Breast epithelium (tissue), 4 donors: Measurements from ENCODE around the gene VANGL1. TPM values are rescaled to one million over a fixed set of nuclear protein-coding genes. Genes with fewer than 3 reads are reported as not detected.

Experiments
- DNase-seq, 2 donors: peaks; one replicate each; pipeline ENCODE4 v3.0.0-alpha.2; 2019; ENCODE audit warnings: low spot score in 2 of 2
- H3K27ac ChIP-seq, 2 donors: fragments of 200-600 bp; sonication (generic) in 1 of 2; one replicate each; pipeline ENCODE4 v1.5.1; 2016 to 2019; ENCODE audit warnings: mild to moderate bottlenecking in 1 of 2
- H3K27me3 ChIP-seq, 2 donors: fragments of 200-600 bp; sonication (generic) in 1 of 2; one replicate each; pipeline versions ENCODE4 v1.5.1 to v1.6.0; 2017 to 2019; ENCODE audit warnings: control low read depth in 1 of 2, mild to moderate bottlenecking in 1 of 2
- H3K36me3 ChIP-seq: fragments of 200-600 bp; one replicate; pipeline ENCODE4 v1.5.1; 2019
- H3K4me1 ChIP-seq, 2 donors: fragments of 200-600 bp; sonication (generic); one replicate each; pipeline ENCODE4 v1.5.1; 2016 to 2019; ENCODE audit warnings: control low read depth in 1 of 2
- H3K4me3 ChIP-seq, 3 donors: fragments of 200-600 bp; sonication (generic); 1 replicate in 2 of 3; 2 replicates in 1 of 3; pipeline ENCODE4 v1.5.1; 2016 to 2019; ENCODE audit warnings: mild to moderate bottlenecking in 3 of 3, moderate library complexity in 2 of 3
- H3K9me3 ChIP-seq, 2 donors: fragments of 200-600 bp; sonication (generic) in 1 of 2; one replicate each; pipeline ENCODE4 v1.5.1; 2016 to 2019; ENCODE audit warnings: control low read depth in 1 of 2
- CTCF ChIP-seq, 3 donors: fragments of 450-650 bp; IDR thresholded peaks; one replicate each; pipeline ENCODE4 v1.5.1; 2016 to 2017; ENCODE audit warnings: antibody characterized with exemption in 3 of 3, mild to moderate bottlenecking in 3 of 3, moderate library complexity in 3 of 3
- POLR2A ChIP-seq: fragments of 450-650 bp; IDR thresholded peaks from one replicate; pipeline ENCODE4 v1.6.1; 2016; ENCODE audit warnings: antibody characterized with exemption, mild to moderate bottlenecking, moderate library complexity
- POLR2AphosphoS5 ChIP-seq, 3 donors: sonication (generic); formaldehyde crosslinking; IDR thresholded peaks; one replicate each; pipeline ENCODE4 v1.6.1; 2017; ENCODE audit warnings: antibody characterized with exemption in 3 of 3
- intact Hi-C: fragments of 100-400 bp; cut with DNase I; formaldehyde crosslinking; loops from one replicate; pipeline ENCODE4 v1.15.1; 2023; ENCODE audit warnings: low total_unique reads
- total RNA-seq, 3 donors: library from RNA; depleted of rRNA; stranded (reverse); fragments of >200 nt; gene quantifications; one replicate each; pipeline ENCODE4 v1.1.0, GENCODE V29; 2016

VANGL1 gene
- total RNA-seq, 3 donors from 2014 or later: 6.6 to 7.5 (median 7.5) TPM

DNA sequence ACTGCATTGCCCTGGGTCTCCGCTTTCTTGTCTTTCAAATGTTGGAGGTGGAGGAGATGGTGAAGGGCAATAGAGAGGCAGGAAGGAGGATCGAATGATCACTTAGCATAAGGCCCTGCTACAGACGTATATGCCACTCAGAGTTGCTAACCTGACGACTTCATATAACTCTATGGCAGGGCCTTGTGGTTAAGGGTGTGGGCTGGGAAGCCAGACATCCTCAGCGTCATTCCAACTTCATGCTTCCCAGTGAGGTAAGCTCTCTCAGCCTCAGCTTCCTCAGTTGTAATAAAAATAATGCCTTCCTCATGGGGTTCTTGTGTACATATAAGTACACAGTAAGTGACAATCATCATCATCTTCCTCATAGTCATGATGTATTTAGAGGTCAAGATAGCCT lies 72.1 kb downstream of the VANGL1 start:
- H3K36me3 ChIP-seq: no peaks in the 10 kb centered on the region
- H3K27ac ChIP-seq: no peak overlapping the region
- TF ChIP-seq POLR2A (no peak), POLR2AphosphoS5 (IDR thresholded peaks at IDR 0.05) (no peak), CTCF (IDR thresholded peaks at IDR 0.05) (no peak)
- DNase-seq: no peak
- H3K27me3 ChIP-seq: peaks cover 0 to 36% of the 10 kb centered on the region in 2 donors
- no peaks in the 10 kb centered on the region for H3K9me3 ChIP-seq
- H3K4me1 ChIP-seq: no peaks in the 10 kb centered on the region
- H3K4me3 ChIP-seq: no peak overlapping the region
- intact Hi-C loops: no loop called here

GRCh38 chr1:115714572-115715141 lies 72.9 kb downstream of the VANGL1 start:
- Histone ChIP-seq H3K4me3 (no peak overlapping the region), H3K9me3 (no peaks in the 10 kb centered on the region), H3K4me1 (no peaks in the 10 kb centered on the region), H3K36me3 (no peaks in the 10 kb centered on the region), H3K27me3 (peaks cover 0 to 35% of the 10 kb centered on the region in 2 donors), H3K27ac (peak overlapping the region in 1 of 2 donors; percentile 0)
- peak; percentile 81 to 82 for DNase-seq
- intact Hi-C loops: no loop called here
- peak in 2 of 3 donors; percentile 22 to 32 for TF ChIP-seq POLR2AphosphoS5 (IDR thresholded peaks at IDR 0.05)
- TF ChIP-seq CTCF (IDR thresholded peaks at IDR 0.05): no peak
- TF ChIP-seq POLR2A: no peak

DNA sequence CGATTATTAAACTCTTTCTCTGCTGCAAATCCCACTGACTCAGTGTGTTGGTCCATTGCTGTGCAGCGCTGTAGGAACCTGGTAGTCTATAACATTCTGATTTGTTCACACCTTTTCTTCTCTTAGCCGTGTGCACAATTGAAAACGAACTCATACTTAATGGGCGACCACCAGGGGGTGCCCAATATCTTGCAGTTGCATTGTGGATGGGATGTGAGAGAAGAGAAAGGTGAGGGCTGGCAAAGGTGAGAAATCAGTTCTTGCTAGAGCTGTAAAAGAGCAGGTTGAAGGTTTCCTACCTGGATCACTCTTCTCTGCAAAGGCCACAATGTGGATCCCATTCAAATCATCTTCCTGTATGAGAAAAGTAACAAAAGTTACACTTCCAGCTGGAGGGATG lies 75.8 kb downstream of the VANGL1 start:
- peaks cover 0 to 19% of the 10 kb centered on the region in 2 donors for H3K27me3 ChIP-seq
- intact Hi-C loops: no loop called here
- no peak for DNase-seq
- TF ChIP-seq CTCF (IDR thresholded peaks at IDR 0.05) (peak in 2 of 3 donors; percentile 21 to 39), POLR2AphosphoS5 (IDR thresholded peaks at IDR 0.05) (no peak)
- H3K36me3 ChIP-seq: no peaks in the 10 kb centered on the region
- H3K4me3 ChIP-seq: no peak overlapping the region
- H3K9me3 ChIP-seq: no peaks in the 10 kb centered on the region
- no peak overlapping the region for H3K27ac ChIP-seq
- no peaks in the 10 kb centered on the region for H3K4me1 ChIP-seq

- Histone ChIP-seq H3K4me1 (no peaks in the 10 kb centered on the region), H3K36me3 (no peaks in the 10 kb centered on the region), H3K9me3 (no peaks in the 10 kb centered on the region), H3K27ac (no peak overlapping the region), H3K4me3 (no peak overlapping the region), H3K27me3 (peaks cover 0 to 19% of the 10 kb centered on the region in 2 donors)
- intact Hi-C loops: no loop called here
- TF ChIP-seq POLR2A (no peak), CTCF (IDR thresholded peaks at IDR 0.05) (no peak), POLR2AphosphoS5 (IDR thresholded peaks at IDR 0.05) (no peak)
- no peak for DNase-seq
These were observed 76.4 kb downstream of the VANGL1 start for GRCh38 chr1:115718011-115718754.

- Histone ChIP-seq H3K36me3 (no peaks in the 10 kb centered on the region), H3K27ac (no peak overlapping the region), H3K4me1 (no peaks in the 10 kb centered on the region), H3K27me3 (peaks cover 0 to 19% of the 10 kb centered on the region in 2 donors), H3K9me3 (no peaks in the 10 kb centered on the region), H3K4me3 (no peak overlapping the region)
- no peak for TF ChIP-seq POLR2A
- TF ChIP-seq POLR2AphosphoS5 (IDR thresholded peaks at IDR 0.05): no peak
- no peak for TF ChIP-seq CTCF (IDR thresholded peaks at IDR 0.05)
- intact Hi-C loops: no loop called here
- no peak for DNase-seq
These were observed 77.5 kb downstream of the VANGL1 start for GRCh38 chr1:115719285-115719684.
